Peyer's patch (tissue), 4 donors: ENCODE results near the gene SLC25A26.

Experiments used
- CTCF ChIP-seq, 6 experiments: fragments of 450-650 bp in 4 of 6; fragments of 200-600 bp in 2 of 6; sonication (generic) in 1 of 6; IDR thresholded peaks; one replicate each; pipeline ENCODE4 v1.5.1; 2017 to 2019; ENCODE audit warnings: antibody characterized with exemption in 6 of 6, mild to moderate bottlenecking in 3 of 6, moderate library complexity in 1 of 6
- POLR2A ChIP-seq, 2 donors: fragments of 450-650 bp; IDR thresholded peaks; one replicate each; pipeline ENCODE4 v1.5.1; 2017; ENCODE audit warnings: antibody characterized with exemption in 2 of 2, mild to moderate bottlenecking in 2 of 2, moderate library complexity in 2 of 2

- TF ChIP-seq CTCF (IDR thresholded peaks at IDR 0.05) (no peak), POLR2A (IDR thresholded peaks at IDR 0.05) (no peak)
Observed at GRCh38 chr3:66367979-66368378, 147.2 kb downstream of the SLC25A26 start.
